AG04449 (cell line): Measurements from ENCODE around the gene HAUS8.
"Not testable (repeated sequence)": the region's sequence is repeated elsewhere in the genome, so short reads cannot be mapped to it uniquely, and the experiment has no call there.

Experiments
- CTCF ChIA-PET: fragments of 350-600 bp; formaldehyde crosslinking; extraction: SDS; loops from one replicate; lab custom pipeline; 2021; ENCODE audit warnings: antibody characterized with exemption; lab: Yijun Ruan, JAX
- POLR2A ChIA-PET: fragments of 400-600, 350-600 bp; formaldehyde crosslinking; extraction: SDS; loops from one replicate; lab custom pipeline; 2020; ENCODE audit warnings: antibody characterized with exemption, inconsistent platforms; lab: Yijun Ruan, JAX
- DNase-seq: peaks from one replicate; pipeline ENCODE4 v3.0.0-alpha.2; 2010; ENCODE audit warnings: low read depth, low spot score
- H3K4me3 ChIP-seq: 2 replicates; pipeline ENCODE4 v1.5.1; 2011; ENCODE audit warnings: low read depth, mild to moderate bottlenecking, control low read depth, low read length
- CTCF ChIP-seq: IDR thresholded peaks from one replicate; pipeline ENCODE4 v1.5.1; 2011; ENCODE audit warnings: mild to moderate bottlenecking, moderate library complexity, low read length, control low read depth, inconsistent platforms; ENCODE audit not compliant: insufficient read depth; ENCODE audit errors: missing control alignments

The HAUS8 gene

GRCh38 chr19:17026706-17027534 is 48.3 kb downstream of the HAUS8 start, which contains the start of gene CPAMD8:
Gene CPAMD8 (minus strand): TSS chr19:17026810. CDS start chr19:17026642, 168 bp downstream.
- H3K4me3 ChIP-seq = no peak within 1 kb of the TSS
- no peak for DNase-seq
- no peak for TF ChIP-seq CTCF
- ChIA-PET CTCF (no interaction called here), POLR2A (no interaction called here)

GRCh38 chr19:17025991-17026658 is 49.1 kb downstream of the HAUS8 start:
- H3K4me3 ChIP-seq = no peak overlapping the region
- DNase-seq = no peak
- ChIA-PET CTCF (no interaction called here), POLR2A (no interaction called here)
- TF ChIP-seq CTCF = no peak

GRCh38 chr19:17025361-17025760 is 49.9 kb downstream of the HAUS8 start:
- POLR2A ChIA-PET = no interaction called here
- no peak overlapping the region for H3K4me3 ChIP-seq
- no peak for TF ChIP-seq CTCF
- CTCF ChIA-PET = no interaction called here
- DNase-seq = no peak

GRCh38 chr19:17024941-17025340 is 50.3 kb downstream of the HAUS8 start:
- DNase-seq, CTCF ChIA-PET, H3K4me3 ChIP-seq, POLR2A ChIA-PET: not testable (repeated sequence)

GRCh38 chr19:17023805-17024204 is 51.4 kb downstream of the HAUS8 start:
- POLR2A ChIA-PET = no interaction called here
- H3K4me3 ChIP-seq = no peak overlapping the region
- CTCF ChIA-PET = no interaction called here
- no peak for TF ChIP-seq CTCF
- no peak for DNase-seq

GRCh38 chr19:17022738-17023137 is 52.5 kb downstream of the HAUS8 start:
- ChIA-PET CTCF (no interaction called here), POLR2A (no interaction called here)
- no peak for TF ChIP-seq CTCF
- no peak overlapping the region for H3K4me3 ChIP-seq
- no peak for DNase-seq
